MCF 10A (cell line): ENCODE measurements around the gene PORCN. TPM values are rescaled to one million over a fixed set of nuclear protein-coding genes. Genes with fewer than 3 reads are reported as not detected.
A peak's percentile ranks its signal among the peaks of the same experiment; 100 is the strongest.

Experiments
- BruUV-seq: library from RNA; stranded (reverse); fragments of 400-500 nt; replicated peaks from 2 replicates; lab custom pipeline; 2021; lab: Mats Ljungman, UMichigan
- CTCF ChIA-PET: fragments of 300-600 bp; sonication (Branson Sonifier 250); formaldehyde crosslinking; extraction: SDS; loops from one replicate; lab custom pipeline; 2021; ENCODE audit warnings: antibody characterized with exemption, inconsistent platforms; lab: Yijun Ruan, JAX
- POLR2A ChIA-PET: fragments of 300-600, 350-650 bp; sonication (Branson Sonifier 250); formaldehyde crosslinking; extraction: SDS; loops from one replicate; lab custom pipeline; 2020; ENCODE audit warnings: antibody characterized with exemption, inconsistent platforms; lab: Yijun Ruan, JAX
- DNase-seq: peaks from one replicate; pipeline ENCODE4 v3.0.0-alpha.2; 2018; ENCODE audit not compliant: unreplicated experiment
- H3K27ac Mint-ChIP-seq: one replicate; pipeline ENCODE4 v1.8.0; 2022; ENCODE audit warnings: mild to moderate bottlenecking, low read depth, mixed read lengths; ENCODE audit not compliant: unreplicated experiment
- H3K27me3 Mint-ChIP-seq: one replicate; pipeline ENCODE4 v1.8.0; 2022; ENCODE audit warnings: mixed read lengths; ENCODE audit not compliant: insufficient read depth, unreplicated experiment
- H3K36me3 Mint-ChIP-seq: one replicate; pipeline ENCODE4 v1.8.0; 2022; ENCODE audit warnings: mild to moderate bottlenecking, moderate library complexity, mixed read lengths; ENCODE audit not compliant: insufficient read depth, unreplicated experiment
- H3K4me1 Mint-ChIP-seq: one replicate; pipeline ENCODE4 v1.8.0; 2022; ENCODE audit warnings: mixed read lengths; ENCODE audit not compliant: insufficient read depth, unreplicated experiment
- H3K4me3 Mint-ChIP-seq: one replicate; pipeline ENCODE4 v1.8.0; 2022; ENCODE audit warnings: mild to moderate bottlenecking, moderate library complexity, mixed read lengths; ENCODE audit not compliant: unreplicated experiment
- H3K9me3 Mint-ChIP-seq: one replicate; pipeline ENCODE4 v1.8.0; 2022; ENCODE audit warnings: mixed read lengths; ENCODE audit not compliant: unreplicated experiment
- intact Hi-C: fragments of 100-400 bp; cut with micrococcal nuclease; formaldehyde crosslinking; loops from 2 replicates; pipeline ENCODE4 v1.14.1; 2022
- total RNA-seq: library from RNA; stranded (reverse); gene quantifications from 2 replicates; pipeline ENCODE4 v1.2.3, GENCODE V29; 2022
- TF ChIP-seq, protein P1 (sequence below): fragments of 200-600 bp; IDR thresholded peaks from one replicate; pipeline ENCODE4 v1.8.0; 2022; ENCODE audit warnings: antibody characterized with exemption, mild to moderate bottlenecking; ENCODE audit not compliant: unreplicated experiment

PORCN gene
- total RNA-seq, 1 experiment from 2014 or later: 29.2 TPM

GRCh38 chrX:48558271-48558670 lies 49.5 kb downstream of the PORCN start:
- TF ChIP-seq, protein P1, sequence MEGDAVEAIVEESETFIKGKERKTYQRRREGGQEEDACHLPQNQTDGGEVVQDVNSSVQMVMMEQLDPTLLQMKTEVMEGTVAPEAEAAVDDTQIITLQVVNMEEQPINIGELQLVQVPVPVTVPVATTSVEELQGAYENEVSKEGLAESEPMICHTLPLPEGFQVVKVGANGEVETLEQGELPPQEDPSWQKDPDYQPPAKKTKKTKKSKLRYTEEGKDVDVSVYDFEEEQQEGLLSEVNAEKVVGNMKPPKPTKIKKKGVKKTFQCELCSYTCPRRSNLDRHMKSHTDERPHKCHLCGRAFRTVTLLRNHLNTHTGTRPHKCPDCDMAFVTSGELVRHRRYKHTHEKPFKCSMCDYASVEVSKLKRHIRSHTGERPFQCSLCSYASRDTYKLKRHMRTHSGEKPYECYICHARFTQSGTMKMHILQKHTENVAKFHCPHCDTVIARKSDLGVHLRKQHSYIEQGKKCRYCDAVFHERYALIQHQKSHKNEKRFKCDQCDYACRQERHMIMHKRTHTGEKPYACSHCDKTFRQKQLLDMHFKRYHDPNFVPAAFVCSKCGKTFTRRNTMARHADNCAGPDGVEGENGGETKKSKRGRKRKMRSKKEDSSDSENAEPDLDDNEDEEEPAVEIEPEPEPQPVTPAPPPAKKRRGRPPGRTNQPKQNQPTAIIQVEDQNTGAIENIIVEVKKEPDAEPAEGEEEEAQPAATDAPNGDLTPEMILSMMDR: no peak
- H3K27me3 Mint-ChIP-seq: no peaks in the 10 kb centered on the region
- H3K4me3 Mint-ChIP-seq: no peak overlapping the region
- H3K9me3 Mint-ChIP-seq: no peaks in the 10 kb centered on the region
- peak; percentile 72 for DNase-seq
- intact Hi-C loops: no loop called here
- CTCF ChIA-PET: interaction anchor here (0.7 kb wide), 1 partner anchor 104 kb away, joined by 3 read pairs; no protein-coding TSS in a partner anchor
- POLR2A ChIA-PET: interaction anchor here (0.6 to 2.0 kb wide), 6 partner anchors 16 to 1197 kb away, joined by 4 to 11 read pairs (median 5); partner anchors contain the start of genes RBM3 and TBC1D25
- H3K36me3 Mint-ChIP-seq: peaks cover 37% of the 10 kb centered on the region
- H3K4me1 Mint-ChIP-seq: no peaks in the 10 kb centered on the region
- no TSS peak for BruUV-seq
- H3K27ac Mint-ChIP-seq: no peak overlapping the region

- Mint-ChIP-seq H3K27ac (no peak overlapping the region), H3K4me1 (no peaks in the 10 kb centered on the region), H3K36me3 (peaks cover 41% of the 10 kb centered on the region), H3K4me3 (no peak overlapping the region), H3K27me3 (no peaks in the 10 kb centered on the region), H3K9me3 (no peaks in the 10 kb centered on the region)
- POLR2A ChIA-PET: no interaction called here
- BruUV-seq: no TSS peak
- TF ChIP-seq, protein P1: no peak
- CTCF ChIA-PET: interaction anchor here (0.6 to 0.9 kb wide), 2 partner anchors 29 to 78 kb away, joined by 3 read pairs; no protein-coding TSS in a partner anchor
- DNase-seq: no peak
- intact Hi-C loops: no loop called here
Measured at GRCh38 chrX:48559636-48560035, 50.8 kb downstream of the PORCN start.

GRCh38 chrX:48560056-48560455 lies 51.3 kb downstream of the PORCN start:
- Mint-ChIP-seq H3K36me3 (peaks cover 41% of the 10 kb centered on the region), H3K9me3 (no peaks in the 10 kb centered on the region), H3K27ac (no peak overlapping the region), H3K27me3 (no peaks in the 10 kb centered on the region), H3K4me1 (no peaks in the 10 kb centered on the region), H3K4me3 (no peak overlapping the region)
- BruUV-seq: no TSS peak
- POLR2A ChIA-PET: no interaction called here
- no peak for DNase-seq
- CTCF ChIA-PET: interaction anchor here (0.9 kb wide), 1 partner anchor 29 kb away, joined by 3 read pairs; no protein-coding TSS in a partner anchor
- intact Hi-C loops: no loop called here
- TF ChIP-seq, protein P1: no peak

DNA sequence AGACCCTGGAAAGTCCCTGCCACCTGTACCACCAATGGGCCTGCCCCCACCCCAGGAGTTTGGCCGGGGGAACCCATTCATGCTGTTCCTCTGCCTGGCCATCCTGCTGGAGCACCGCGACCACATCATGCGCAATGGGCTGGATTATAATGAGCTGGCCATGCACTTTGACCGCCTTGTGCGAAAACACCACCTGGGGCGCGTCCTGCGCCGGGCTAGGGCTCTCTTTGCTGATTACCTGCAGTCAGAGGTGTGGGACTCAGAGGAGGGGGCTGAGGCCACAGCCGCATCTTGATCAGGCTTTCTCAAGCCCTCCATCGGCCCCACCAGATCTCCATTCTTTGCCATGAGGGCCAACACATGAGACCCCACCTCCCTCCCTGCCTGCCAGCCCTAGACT lies 51.9 kb downstream of the PORCN start:
- CTCF ChIA-PET: interaction anchor here (0.5 kb wide), 1 partner anchor 87 kb away, joined by 6 read pairs; no protein-coding TSS in a partner anchor
- Mint-ChIP-seq H3K4me3 (no peak overlapping the region), H3K27ac (no peak overlapping the region), H3K27me3 (no peaks in the 10 kb centered on the region), H3K4me1 (no peaks in the 10 kb centered on the region), H3K36me3 (peaks cover 35% of the 10 kb centered on the region), H3K9me3 (no peaks in the 10 kb centered on the region)
- no TSS peak for BruUV-seq
- no peak for DNase-seq
- TF ChIP-seq, protein P1: no peak
- POLR2A ChIA-PET: interaction anchor here (0.7 kb wide), 1 partner anchor 234 kb away, joined by 3 read pairs; no protein-coding TSS in a partner anchor
- intact Hi-C loops: no loop called here
